Islet of Langerhans (tissue), 1 donor: ENCODE data around the gene UBE3A.
A peak's percentile ranks its signal among the peaks of the same experiment; 100 is the strongest.
"Not testable (repeated sequence)": the region's sequence is repeated elsewhere in the genome, so short reads cannot be mapped to it uniquely, and the experiment has no call there.

Source experiments
- FAIRE-seq: peaks from one replicate; lab custom pipeline; 2011; peaks lifted over from hg19 to GRCh38; lab: Jason Lieb, UNC

Gene UBE3A

GRCh38 chr15:25438601-25439368, at the start of gene UBE3A:
TSS of gene UBE3A (minus strand) at chr15:25439024. CDS start at chr15:25409107, 29,917 bp downstream.
- FAIRE-seq, result no peak

- FAIRE-seq, result no peak
Observed at GRCh38 chr15:25487226-25487884, 48.5 kb upstream of the UBE3A start.

- FAIRE-seq, result no peak
Observed at GRCh38 chr15:25486051-25486450, 47.2 kb upstream of the UBE3A start.

GRCh38 chr15:25481208-25481859, 42.5 kb upstream of the UBE3A start:
- FAIRE-seq, result peak; percentile 30

GRCh38 chr15:25478313-25478712, 39.5 kb upstream of the UBE3A start:
- FAIRE-seq, result no peak

GRCh38 chr15:25477816-25478215, 39.0 kb upstream of the UBE3A start:
- FAIRE-seq, result no peak

GRCh38 chr15:25474251-25474650, 35.4 kb upstream of the UBE3A start:
- no peak for FAIRE-seq

GRCh38 chr15:25470230-25470629, 31.4 kb upstream of the UBE3A start:
- FAIRE-seq, result no peak

GRCh38 chr15:25469377-25469776, 30.6 kb upstream of the UBE3A start:
- no peak for FAIRE-seq

- no peak for FAIRE-seq
Observed at GRCh38 chr15:25468611-25469010, 29.8 kb upstream of the UBE3A start.

- no peak for FAIRE-seq
Observed at GRCh38 chr15:25465835-25466234, 27.0 kb upstream of the UBE3A start.

GRCh38 chr15:25464784-25465183, 26.0 kb upstream of the UBE3A start:
- FAIRE-seq, result no peak

- no peak for FAIRE-seq
Observed at GRCh38 chr15:25464383-25464782, 25.6 kb upstream of the UBE3A start.

- no peak for FAIRE-seq
Observed at GRCh38 chr15:25456196-25456595, 17.4 kb upstream of the UBE3A start.

GRCh38 chr15:25455226-25455625, 16.4 kb upstream of the UBE3A start:
- FAIRE-seq, result no peak

GRCh38 chr15:25454771-25455170, 15.9 kb upstream of the UBE3A start:
- FAIRE-seq, result no peak

GRCh38 chr15:25453246-25453645, 14.4 kb upstream of the UBE3A start:
- not testable (repeated sequence) for FAIRE-seq

GRCh38 chr15:25451501-25451900, 12.7 kb upstream of the UBE3A start:
- FAIRE-seq, result no peak

- FAIRE-seq, result no peak
Observed at GRCh38 chr15:25450163-25450562, 11.3 kb upstream of the UBE3A start.

GRCh38 chr15:25446076-25446475, 7.3 kb upstream of the UBE3A start:
- FAIRE-seq, result no peak

GRCh38 chr15:25445412-25445811, 6.6 kb upstream of the UBE3A start:
- FAIRE-seq, result no peak

- no peak for FAIRE-seq
Observed at GRCh38 chr15:25441111-25441510, 2.3 kb upstream of the UBE3A start.

- FAIRE-seq, result no peak
Observed at GRCh38 chr15:25439369-25439836, 579 bp upstream of the UBE3A start.
